Progenitor cell of endocrine pancreas (in vitro differentiated cells): ENCODE measurements around the gene CPNE7. TPM values are rescaled to one million over a fixed set of nuclear protein-coding genes. Genes with fewer than 3 reads are reported as not detected.
A peak's percentile ranks its signal among the peaks of the same experiment; 100 is the strongest.

Source experiments
- DNase-seq: peaks from one replicate; pipeline ENCODE4 v3.0.0; 2021; ENCODE audit warnings: low spot score; ENCODE audit not compliant: unreplicated experiment
- H3K27ac Mint-ChIP-seq: 2 replicates; pipeline ENCODE4 v1.8.0; 2021; ENCODE audit warnings: mild to moderate bottlenecking, moderate library complexity, mixed read lengths
- H3K27me3 Mint-ChIP-seq: 2 replicates; pipeline ENCODE4 v1.8.0; 2021; ENCODE audit warnings: mixed read lengths
- H3K36me3 Mint-ChIP-seq: 2 replicates; pipeline ENCODE4 v1.8.0; 2022; ENCODE audit warnings: mixed read lengths; ENCODE audit not compliant: insufficient read depth
- H3K4me1 Mint-ChIP-seq: 2 replicates; pipeline ENCODE4 v1.8.0; 2021; ENCODE audit warnings: low read depth, mixed read lengths
- H3K4me3 Mint-ChIP-seq: 2 replicates; pipeline ENCODE4 v1.8.0; 2021; ENCODE audit warnings: low read depth, mild to moderate bottlenecking, moderate library complexity, mixed read lengths
- H3K9me3 Mint-ChIP-seq: 2 replicates; pipeline ENCODE4 v1.8.0; 2021; ENCODE audit warnings: low read depth, mixed read lengths
- CTCF ChIP-seq: fragments of 200-600 bp; sonication (generic); IDR thresholded peaks from one replicate; pipeline ENCODE4 v1.5.0; 2021; ENCODE audit warnings: antibody characterized with exemption, mild to moderate bottlenecking; ENCODE audit not compliant: unreplicated experiment
- total RNA-seq: library from RNA; stranded (reverse); gene quantifications from 2 replicates; pipeline ENCODE4 v1.2.1, GENCODE V29; 2021

Gene CPNE7
- total RNA-seq, 1 donor from 2014 or later: 0.41 TPM

GRCh38 chr16:89582614-89583196 lies 7.1 kb downstream of the CPNE7 start:
- no peak for TF ChIP-seq CTCF
- Mint-ChIP-seq H3K36me3 (no peaks in the 10 kb centered on the region), H3K27ac (no peak overlapping the region), H3K4me1 (no peaks in the 10 kb centered on the region), H3K9me3 (no peaks in the 10 kb centered on the region), H3K4me3 (no peak overlapping the region), H3K27me3 (peaks cover 10% of the 10 kb centered on the region)
- no peak for DNase-seq

- no peak for TF ChIP-seq CTCF
- Mint-ChIP-seq H3K9me3 (no peaks in the 10 kb centered on the region), H3K4me3 (no peak overlapping the region), H3K27ac (no peak overlapping the region), H3K27me3 (peaks cover 4% of the 10 kb centered on the region), H3K4me1 (no peaks in the 10 kb centered on the region), H3K36me3 (no peaks in the 10 kb centered on the region)
- DNase-seq: no peak
Measured at GRCh38 chr16:89583197-89583894, 7.8 kb downstream of the CPNE7 start.

- Mint-ChIP-seq H3K4me1 (no peaks in the 10 kb centered on the region), H3K4me3 (no peak overlapping the region), H3K27me3 (no peaks in the 10 kb centered on the region), H3K27ac (no peak overlapping the region), H3K36me3 (no peaks in the 10 kb centered on the region), H3K9me3 (no peaks in the 10 kb centered on the region)
- TF ChIP-seq CTCF: no peak
- no peak for DNase-seq
Measured at GRCh38 chr16:89583895-89584644, 8.5 kb downstream of the CPNE7 start.

GRCh38 chr16:89584768-89585549 lies 9.4 kb downstream of the CPNE7 start:
- Mint-ChIP-seq H3K4me3 (no peak overlapping the region), H3K27ac (peak overlapping the region; percentile 71), H3K9me3 (no peaks in the 10 kb centered on the region), H3K27me3 (no peaks in the 10 kb centered on the region), H3K36me3 (no peaks in the 10 kb centered on the region), H3K4me1 (no peaks in the 10 kb centered on the region)
- DNase-seq: no peak
- TF ChIP-seq CTCF: no peak

- H3K9me3 Mint-ChIP-seq: no peaks in the 10 kb centered on the region
- no peaks in the 10 kb centered on the region for H3K4me1 Mint-ChIP-seq
- H3K27me3 Mint-ChIP-seq: no peaks in the 10 kb centered on the region
- H3K4me3 Mint-ChIP-seq: no peak overlapping the region
- DNase-seq: no peak
- H3K36me3 Mint-ChIP-seq: no peaks in the 10 kb centered on the region
- H3K27ac Mint-ChIP-seq: no peak overlapping the region
- no peak for TF ChIP-seq CTCF
Measured at GRCh38 chr16:89586218-89586617, 10.7 kb downstream of the CPNE7 start.
